ENCODE measurements around the gene SARM1.

- TF ChIP-seq CTCF (IDR thresholded peaks at IDR 0.05; ENCODE audit: poor library complexity), result no peak
- TF ChIP-seq EZH2 (IDR thresholded peaks at IDR 0.05; ENCODE audit: borderline replicate concordance), result no peak
- no peak for TF ChIP-seq EZH2phosphoT487 (IDR thresholded peaks at IDR 0.05; ENCODE audit: low read depth, severe bottlenecking, unreplicated experiment)
Measured at GRCh38 chr17:28392491-28392890, 21.0 kb downstream of the SARM1 start.
